GM18870 (cell line): ENCODE data around the gene ANKRD63.

ENCODE experiments used
- ATAC-seq: cut with Tn5 transposase; IDR thresholded peaks from one replicate; pipeline ENCODE4 v1.9.1; 2021; ENCODE audit warnings: moderate library complexity; ENCODE audit not compliant: unreplicated experiment

The ANKRD63 gene

DNA sequence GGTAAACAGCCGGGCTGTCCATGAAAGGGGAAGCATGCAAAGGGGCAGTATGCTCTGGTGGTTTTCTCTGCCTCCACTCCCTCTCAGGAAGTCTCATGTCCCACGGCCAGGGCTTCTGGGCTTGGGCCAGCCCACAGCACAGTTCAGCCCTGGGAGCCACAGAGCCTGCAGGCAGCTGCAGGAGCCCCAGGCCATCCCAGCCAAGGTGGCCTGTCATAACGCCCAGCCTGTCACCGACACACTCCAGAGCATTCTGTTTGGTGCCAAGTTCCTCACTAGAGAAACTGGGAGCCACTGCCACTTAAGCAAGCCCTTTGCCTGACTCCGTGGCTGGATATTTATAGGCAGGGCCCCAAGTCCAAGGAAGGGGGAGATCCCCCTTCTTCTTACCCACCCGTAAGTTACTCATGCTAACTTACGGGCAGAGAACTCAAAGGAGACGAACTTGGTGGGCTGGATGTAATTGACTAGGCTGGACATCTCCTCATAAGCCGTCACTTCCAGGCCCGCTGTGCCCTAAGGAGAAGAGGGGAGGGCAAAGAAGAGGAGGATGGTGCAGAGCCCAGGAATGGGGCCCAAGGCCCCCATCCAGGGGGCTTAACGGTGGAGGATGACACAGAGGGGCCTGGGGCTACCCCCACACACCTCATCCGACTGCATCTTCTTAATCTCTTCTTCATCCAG lies 13.2 kb upstream of the ANKRD63 start:
- ATAC-seq, result no peak

DNA sequence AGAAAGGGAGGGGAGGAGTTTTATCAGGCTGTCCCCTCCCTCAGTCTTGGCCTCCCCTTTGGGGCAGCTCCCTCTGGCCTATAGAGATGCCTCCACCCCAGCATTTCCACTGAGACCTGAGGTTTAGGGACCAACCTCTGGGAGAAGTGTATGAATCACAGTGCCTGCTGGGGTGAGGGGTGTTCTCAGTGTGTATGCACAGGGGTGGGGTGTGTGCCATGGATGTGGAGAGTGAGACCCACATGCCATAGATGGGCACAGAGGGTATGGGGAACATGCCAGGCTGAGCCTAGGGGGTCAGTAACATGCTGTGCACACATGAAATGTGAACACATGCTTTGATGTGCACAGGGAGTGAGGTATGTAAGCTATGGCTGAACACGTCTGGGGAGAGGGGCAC lies 12.4 kb upstream of the ANKRD63 start:
- no peak for ATAC-seq

DNA sequence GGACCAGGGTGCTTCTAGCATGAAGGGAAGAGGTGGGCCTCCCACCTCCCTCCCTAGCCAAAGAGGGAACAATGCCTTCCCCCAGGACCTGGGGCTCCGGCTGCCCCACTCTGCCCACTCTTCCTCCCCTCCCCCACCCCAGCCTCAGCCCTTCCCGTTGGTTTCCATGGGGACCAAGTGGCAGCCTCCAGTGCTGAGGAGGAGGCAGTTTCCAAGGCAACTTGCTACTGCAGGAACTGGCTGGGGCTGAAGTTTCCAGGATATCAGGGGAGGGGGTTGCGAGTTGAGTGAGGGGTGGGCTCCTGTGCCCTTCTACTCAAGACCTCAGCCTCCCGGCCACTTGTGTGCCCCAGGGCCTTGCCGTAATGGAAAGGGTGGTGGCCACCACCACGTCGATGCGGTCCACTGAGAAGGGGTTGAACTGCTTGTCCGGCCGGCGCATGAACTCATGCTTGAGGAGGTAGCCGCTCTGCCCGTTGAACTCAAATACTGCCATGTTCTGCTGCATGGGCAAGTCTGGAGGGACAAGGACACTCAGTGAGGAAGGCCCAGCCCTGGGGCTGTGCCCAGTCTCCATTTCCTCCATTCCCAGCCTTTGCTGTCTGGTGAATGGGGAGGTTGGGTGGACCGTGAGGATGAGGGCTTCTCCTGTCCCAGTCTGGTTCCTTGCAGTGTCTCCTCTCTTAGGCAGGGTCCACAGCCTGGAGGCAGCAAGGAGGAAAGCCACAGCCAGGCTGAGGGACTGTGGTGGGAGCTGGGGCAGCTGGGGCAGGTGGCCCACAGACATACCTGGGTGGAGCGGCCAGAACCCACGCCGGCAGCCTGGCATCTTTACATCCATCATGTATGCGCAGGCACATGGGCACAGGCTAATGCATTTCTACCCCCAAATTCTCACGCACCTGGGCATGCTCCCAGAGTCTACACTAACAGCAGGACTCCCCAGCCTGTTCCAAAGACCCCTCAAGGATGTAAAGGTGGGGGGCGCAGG lies 11.3 kb upstream of the ANKRD63 start:
- ATAC-seq, result no peak

DNA sequence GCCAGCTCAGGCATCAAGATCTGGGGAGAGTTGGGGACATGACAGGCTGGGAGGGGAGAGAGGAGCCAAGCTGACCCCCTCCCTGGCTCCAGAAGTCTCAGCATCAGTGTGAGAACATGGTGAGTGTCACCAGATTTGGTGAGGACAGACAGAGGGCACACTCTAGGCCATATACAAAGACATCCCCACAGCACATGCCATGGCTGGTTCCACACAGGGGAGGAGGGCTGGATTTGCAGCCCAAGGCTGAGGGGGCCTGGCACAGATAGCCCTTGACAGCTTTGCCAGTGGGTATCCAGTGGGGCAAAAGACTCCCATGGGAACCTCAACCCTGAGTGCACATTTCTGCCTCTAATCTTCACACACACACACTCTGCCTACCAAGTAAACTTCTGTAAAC lies 10.1 kb upstream of the ANKRD63 start:
- no peak for ATAC-seq

DNA sequence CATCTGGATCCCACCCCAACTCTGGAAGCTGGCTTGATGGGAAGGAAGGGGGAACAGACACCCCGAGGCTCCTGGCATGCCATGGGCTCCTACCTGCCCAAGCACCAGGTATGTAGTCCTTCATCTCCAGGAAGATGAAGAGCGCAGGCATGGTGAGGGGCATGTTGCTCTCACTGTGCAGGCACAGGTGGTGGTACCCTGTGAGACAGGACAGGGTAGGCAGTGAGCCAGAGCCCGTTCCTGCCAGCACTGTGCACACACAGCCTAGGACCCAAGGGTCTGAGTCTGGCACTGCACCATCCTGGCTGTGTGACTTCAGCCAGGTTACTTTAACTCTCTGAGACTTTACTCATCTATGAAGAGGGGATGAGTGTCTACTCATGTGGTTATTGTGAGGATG lies 9.4 kb upstream of the ANKRD63 start:
- no peak for ATAC-seq

DNA sequence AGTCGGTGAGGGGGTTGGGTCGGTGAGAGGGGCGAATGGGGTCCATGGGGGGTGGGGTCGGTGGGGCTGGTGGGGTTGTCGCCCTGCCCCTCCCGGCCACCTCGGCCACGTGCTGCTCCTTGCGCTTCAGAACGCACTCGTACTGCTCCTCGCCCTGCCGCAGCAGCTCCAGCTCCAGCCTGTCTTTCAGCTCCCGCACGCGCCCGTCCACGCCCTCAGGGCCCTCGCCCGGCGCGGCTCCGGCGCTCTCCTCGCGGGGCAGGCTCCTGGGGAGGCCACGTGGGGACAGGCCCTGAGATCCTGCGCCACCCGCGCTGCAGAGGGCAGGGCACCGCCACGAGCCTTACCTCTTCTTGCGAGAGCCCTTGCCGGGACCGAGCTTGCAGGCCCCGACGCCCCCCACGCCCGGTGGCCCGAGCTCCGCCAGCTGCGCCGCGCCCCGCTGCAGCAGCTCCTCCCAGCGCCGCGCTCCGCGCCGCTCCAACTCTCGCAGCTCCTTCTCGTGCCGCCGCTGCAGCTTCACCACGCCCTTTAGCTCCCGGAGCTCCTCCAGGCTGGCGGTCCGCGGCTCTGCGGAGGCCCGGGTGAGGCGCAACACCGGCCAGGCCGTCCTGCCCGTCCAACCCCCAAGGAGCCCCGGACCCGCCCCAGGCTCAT lies 8.2 kb upstream of the ANKRD63 start:
- no peak for ATAC-seq

DNA sequence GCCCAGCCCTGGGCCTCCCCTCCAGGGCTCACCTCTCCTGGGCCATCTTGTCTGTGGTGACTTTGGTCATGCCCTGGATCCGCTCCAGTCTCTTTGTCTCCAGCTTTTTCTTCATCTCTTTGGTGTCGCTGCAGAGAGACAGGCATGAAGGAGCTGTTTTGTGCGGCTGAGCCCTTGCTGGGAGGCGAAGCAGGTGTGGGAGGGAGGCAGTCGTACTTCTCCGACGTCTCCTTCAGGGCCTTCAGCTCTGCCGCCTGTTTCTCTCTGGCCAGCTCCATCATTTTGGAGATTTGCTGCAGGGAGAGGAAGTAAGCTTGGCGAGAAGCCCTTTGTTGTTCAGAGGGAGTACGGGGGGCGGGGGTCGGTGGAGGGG lies 7.7 kb upstream of the ANKRD63 start:
- no peak for ATAC-seq

DNA sequence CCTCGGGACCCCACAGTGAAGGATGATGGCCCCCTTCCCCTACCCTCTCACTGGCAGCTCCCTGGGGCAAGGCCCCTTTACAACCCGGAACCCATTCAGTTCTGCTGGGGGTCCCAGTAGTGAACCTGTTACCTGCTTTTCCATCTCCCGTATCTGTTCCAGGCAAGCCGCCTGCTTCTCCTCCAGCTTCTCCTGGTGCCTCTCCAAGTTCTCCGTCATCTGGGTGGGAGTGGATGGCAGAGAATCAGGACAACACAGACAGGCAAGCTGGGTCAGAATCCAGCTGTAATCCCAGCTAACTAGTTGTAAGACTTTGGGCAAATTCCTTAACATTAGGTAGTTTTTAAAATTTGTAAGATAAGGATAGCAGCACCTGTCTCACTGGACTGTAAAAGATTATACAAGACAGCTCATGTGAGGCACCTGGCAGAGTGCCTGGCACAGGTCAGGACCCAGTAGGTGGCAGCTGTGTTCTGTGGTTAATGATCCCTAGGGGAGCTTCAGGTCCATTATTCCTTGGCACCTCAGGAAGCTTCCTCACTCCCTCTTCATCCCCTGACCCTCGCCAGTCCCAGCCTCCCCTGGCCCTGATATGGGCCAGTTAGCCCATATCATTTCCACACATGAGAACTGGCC lies 6.4 kb upstream of the ANKRD63 start:
- ATAC-seq, result no peak

DNA sequence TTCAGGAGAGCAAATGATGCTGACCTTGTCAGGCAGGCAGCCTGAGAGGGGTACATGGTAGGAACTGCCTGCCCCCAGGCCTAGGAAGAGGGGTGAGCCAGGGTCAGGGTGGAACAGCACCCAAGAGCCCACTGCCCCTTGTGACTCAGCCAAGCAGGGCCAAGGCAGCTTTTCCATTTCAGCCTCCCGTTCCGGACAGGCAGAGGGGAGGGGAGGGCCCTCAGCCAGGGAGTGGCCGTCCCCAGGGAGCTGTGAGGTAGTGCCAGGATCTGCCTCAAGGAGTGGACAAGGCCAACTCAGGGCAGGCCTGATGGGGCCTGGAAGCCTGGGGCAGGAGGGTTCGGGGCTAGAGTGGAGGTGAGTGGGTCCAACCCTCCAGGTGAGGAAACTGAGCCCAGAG lies 5.1 kb upstream of the ANKRD63 start:
- no peak for ATAC-seq

DNA sequence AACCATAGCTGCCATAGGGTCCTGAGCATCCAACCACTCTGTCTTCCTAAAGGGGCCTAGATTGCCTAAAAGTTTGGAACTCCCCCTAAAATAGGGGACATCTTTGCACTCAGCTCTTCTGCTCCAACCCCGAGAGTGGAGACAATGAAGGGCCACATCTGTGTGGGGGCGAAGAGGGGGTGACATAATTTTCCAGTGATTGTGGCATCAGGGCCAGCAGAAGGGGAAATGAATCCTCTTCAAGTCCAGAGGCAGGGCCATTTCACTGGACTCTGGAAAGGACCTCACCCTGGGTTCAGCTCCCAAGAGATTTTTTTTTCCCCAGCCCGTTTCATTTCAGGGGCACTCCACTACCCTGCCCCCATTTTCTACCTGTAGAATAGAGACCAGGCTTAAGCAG lies 4.6 kb upstream of the ANKRD63 start:
- no peak for ATAC-seq

DNA sequence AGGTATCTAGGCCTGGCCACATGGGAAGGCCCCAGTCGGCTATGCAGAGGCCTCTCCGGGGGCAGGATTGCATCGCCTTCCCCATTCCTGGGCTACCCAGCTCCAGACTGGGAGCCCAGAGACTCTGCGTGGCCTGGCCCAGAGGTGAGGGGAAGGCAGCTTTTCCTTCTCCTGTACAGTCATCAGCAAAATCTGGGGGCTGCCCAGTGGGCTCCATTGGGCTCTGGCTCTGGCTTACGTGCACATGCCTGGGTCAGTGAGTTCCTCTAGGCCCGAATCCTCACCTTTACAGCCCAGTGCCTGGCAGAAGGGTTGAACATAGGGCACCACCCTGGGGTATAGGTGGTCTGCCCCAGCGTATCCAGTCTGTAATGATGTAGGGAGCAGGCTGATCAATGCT lies 3.9 kb upstream of the ANKRD63 start:
- ATAC-seq, result no peak

DNA sequence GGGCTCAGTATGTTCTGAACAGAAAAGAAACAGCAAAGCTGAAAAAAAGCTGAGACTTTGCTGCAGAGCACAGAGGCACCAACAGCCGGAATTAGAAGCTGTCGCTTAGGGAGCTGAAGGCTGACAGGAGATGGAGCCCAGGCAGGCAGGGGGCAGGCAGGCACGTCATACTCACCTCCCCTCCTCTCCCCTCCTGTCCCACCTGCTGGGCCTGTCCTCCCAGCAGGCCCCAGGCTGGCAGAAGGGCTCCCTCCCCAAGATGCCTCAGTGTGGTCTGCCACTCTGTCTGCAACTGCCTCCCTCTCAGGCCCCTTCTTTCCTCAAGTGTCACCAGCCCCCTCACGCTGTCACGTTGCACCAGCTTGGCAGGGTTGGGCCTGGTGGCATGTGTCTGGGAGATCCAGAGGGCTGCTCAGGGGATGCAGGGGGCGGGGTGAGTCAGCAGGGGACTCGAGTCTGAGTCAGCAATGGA lies 3.2 kb upstream of the ANKRD63 start:
- ATAC-seq, result no peak

DNA sequence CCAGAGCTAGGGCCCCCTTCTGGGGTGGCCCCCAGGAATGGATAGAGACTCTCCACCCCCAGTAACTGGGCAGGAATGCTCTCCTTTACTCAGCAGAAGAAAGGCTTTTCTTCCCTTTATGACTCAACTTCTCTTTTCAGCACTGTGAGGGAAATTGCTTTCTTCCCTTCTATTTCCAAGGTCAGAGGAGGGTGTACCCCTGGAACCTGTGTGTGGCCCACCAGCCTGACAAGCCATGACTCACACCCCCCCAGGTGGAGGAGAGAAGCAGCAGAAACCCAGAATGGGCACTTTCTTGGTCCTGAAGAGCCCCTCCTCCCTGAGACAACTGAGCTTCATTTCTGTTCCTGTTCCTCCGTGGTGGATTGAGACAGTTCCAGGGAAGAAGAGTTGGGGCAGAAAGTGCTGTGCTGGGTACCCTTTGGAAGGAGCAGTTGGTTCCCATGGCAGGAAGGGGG lies 2.7 kb upstream of the ANKRD63 start:
- no peak for ATAC-seq

DNA sequence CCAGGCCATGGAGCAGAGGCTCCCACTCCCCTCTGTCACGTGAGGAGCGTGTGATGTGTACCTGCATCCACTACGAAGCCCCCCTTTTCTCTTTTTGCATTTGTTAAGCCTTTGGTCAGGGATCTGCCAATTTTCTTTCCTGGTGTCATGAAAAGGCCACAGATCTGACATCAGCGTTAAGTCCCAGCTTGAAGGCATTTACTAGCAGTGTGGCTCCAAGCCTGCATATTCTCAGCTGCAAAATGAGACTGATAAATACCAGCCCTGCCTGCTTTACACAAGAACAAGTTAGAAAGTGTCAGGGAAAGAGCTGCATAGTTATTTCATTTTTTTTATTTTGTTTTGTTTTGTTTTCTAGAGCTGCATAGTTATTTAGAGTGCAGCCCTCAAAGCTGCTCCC lies 2.3 kb upstream of the ANKRD63 start:
- ATAC-seq, result no peak

DNA sequence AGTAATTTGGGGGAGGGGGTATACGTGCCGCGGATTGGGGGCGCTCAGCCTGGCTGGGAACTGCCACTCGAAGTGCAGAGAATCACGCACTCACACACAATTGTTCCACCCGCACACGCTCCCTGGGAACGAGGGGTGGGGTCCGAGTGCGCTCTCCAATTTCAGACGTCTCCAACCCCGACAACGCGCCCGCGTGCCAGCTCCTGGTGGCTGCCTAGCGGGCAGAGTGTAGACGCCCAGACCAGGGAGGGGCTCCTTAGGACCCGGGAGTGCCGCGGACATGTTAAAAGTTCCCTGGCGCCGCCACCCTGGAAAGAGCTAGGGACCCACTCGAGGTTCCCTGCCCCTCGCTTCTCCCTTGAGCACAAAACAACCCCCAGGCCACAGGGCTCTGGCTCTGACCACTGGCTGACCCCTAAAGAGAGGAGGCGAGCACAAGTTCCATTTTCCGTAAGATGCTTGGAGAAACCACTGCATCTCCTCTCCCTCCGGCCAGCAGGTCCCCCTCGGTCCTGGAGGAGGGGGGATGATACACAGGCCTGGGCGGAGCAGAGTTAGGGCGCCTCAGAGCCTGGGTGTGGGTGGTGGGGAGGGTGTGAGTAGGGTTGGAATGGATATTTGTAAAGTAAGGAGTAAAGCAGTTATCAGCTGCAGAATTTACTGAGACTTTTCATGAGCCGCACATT lies 894 bp upstream of the ANKRD63 start:
- no peak for ATAC-seq

DNA sequence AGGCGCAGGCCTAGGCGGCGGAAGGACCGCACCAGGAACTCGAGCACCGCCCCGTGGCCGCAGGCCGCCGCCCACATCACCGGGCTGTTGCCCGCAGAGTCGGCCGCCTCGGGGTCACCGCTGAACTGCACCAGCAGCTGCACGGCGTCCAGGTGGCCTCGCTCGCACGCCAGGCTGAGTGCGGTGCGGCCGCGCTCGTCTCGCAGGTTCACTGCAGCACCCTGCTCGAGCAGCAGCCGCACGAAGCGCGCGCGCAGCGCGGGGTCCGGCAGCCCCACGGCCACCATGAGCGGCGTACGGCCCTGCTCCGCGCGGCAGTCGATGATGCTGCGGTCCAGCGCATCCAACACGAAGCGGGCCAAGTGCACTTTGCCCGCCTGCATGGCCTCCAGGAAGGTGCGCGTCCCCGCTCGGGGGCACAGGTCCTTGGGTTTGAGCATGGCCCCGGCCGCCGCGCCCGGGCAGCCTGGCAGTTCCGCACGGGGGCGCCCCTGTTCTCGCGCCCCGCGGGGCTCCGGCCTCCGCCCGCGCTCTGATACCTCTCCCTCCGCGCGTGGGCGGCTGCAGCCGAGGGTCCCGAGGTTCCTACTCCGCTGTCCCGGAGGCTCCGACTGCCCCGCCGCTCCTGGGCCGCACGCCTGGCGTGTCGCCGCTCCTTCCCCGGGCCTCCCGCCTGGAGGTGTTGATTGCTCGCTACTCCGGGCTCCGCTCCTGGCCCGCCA lies 556 bp downstream of the ANKRD63 start:
- no peak for ATAC-seq

DNA sequence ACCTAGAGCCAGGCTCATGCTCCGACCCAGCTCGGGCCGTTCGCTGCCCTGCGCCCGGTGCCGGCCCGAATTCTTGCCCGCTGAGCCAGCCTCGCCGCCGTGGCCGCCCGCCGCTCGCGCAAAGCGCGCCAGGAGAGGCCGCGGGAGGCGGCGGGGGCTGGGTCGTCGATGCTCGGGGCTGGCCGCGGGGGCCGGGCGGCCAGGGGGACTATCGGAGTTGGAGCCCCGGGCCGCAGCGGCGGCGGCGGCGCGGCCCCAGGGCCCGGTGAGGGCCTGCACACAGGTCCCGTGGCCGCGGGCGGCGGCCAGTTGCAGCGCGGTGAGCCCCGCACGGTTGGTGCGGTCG lies 1.1 kb downstream of the ANKRD63 start:
- no peak for ATAC-seq

DNA sequence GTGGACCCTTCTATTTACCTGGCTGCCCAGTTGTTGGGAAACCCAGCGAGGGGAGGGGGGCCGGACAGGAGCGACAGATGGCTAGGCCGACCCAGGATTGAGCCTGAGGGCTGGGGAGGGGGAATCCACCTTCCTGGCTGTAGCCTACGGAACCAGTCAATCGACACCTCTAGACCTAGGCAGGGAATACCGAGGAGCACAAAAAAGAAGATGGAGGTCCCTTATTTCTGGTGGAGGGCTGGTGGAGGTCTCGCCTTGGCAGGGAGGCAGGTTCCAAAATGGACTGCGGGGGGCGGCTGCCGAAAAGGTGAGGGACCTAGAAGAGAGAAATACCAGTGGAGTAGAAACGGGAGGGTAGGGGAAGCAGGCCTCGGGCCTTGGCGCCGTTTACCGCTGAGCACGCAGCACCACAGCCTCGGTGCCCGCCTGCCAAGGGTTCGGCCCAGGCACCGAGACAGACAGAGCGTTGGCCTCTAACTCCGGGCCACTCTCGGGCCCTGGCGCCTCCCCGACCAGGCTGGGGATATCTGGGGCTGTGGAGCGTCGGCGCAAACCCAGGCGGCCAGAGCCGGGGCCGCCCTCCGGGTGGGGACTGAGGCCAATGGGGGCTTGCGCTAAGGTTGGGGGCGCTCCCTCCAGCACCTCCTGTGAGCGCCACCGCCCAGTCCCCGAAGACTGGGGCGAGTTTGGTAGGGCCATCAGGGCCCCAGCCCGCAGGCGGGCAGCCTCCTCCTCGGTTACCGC lies 1.6 kb downstream of the ANKRD63 start:
- ATAC-seq, result no peak
